Left ventricle myocardium inferior (tissue), 1 donor: ENCODE measurements around the gene NDE1. TPM values are rescaled to one million over a fixed set of nuclear protein-coding genes. Genes with fewer than 3 reads are reported as not detected.
A peak's percentile ranks its signal among the peaks of the same experiment; 100 is the strongest.

Experiments used
- DNase-seq: peaks from one replicate; pipeline ENCODE4 v3.0.0-alpha.2; 2020
- H3K27ac ChIP-seq: fragments of 200-600 bp; replicated peaks from 2 replicates; pipeline ENCODE4 v1.8.0; 2021
- H3K27me3 ChIP-seq: fragments of 200-600 bp; 2 replicates; pipeline ENCODE4 v1.8.0; 2021; ENCODE audit warnings: low read depth
- H3K36me3 ChIP-seq: fragments of 200-600 bp; 2 replicates; pipeline ENCODE4 v1.8.0; 2021
- H3K4me1 ChIP-seq: fragments of 200-600 bp; 2 replicates; pipeline ENCODE4 v1.8.0; 2021
- H3K4me3 ChIP-seq: fragments of 200-600 bp; 2 replicates; pipeline ENCODE4 v1.8.0; 2021; ENCODE audit warnings: mild to moderate bottlenecking, moderate library complexity
- H3K9me3 ChIP-seq: fragments of 200-600 bp; replicated peaks from 2 replicates; pipeline ENCODE4 v1.8.0; 2021
- CTCF ChIP-seq: fragments of 200-600 bp; IDR thresholded peaks from 2 replicates; pipeline ENCODE4 v1.8.0; 2021; ENCODE audit warnings: antibody characterized with exemption, mild to moderate bottlenecking, borderline replicate concordance
- intact Hi-C: fragments of 100-400 bp; cut with micrococcal nuclease; formaldehyde crosslinking; loops from one replicate; pipeline ENCODE4 v1.11.0; 2022
- total RNA-seq: library from RNA; stranded (reverse); fragmentation: NEBNext Ultra II Directional; extraction: Animal tissue kit (Norgen Biotek cat#: 25700); gene quantifications from one replicate; pipeline ENCODE4 v1.2.1, GENCODE V29; 2021
- donor health status: DM: no; HTN: yes; CAD: no; lungs with severe emphysema.

NDE1 gene
- total RNA-seq, 1 donor from 2014 or later, result 16.3 TPM

- intact Hi-C loops, result loop anchor here (10.0 kb wide), 1 partner anchor 60 kb away; the partner anchor contains the start of gene MARF1
- H3K27me3 ChIP-seq, result no peaks in the 10 kb centered on the region
- H3K9me3 ChIP-seq, result no peaks in the 10 kb centered on the region
- H3K4me1 ChIP-seq, result no peaks in the 10 kb centered on the region
- peaks cover 28% of the 10 kb centered on the region for H3K36me3 ChIP-seq
- peak; percentile 69 for DNase-seq
- no peak overlapping the region for H3K4me3 ChIP-seq
- TF ChIP-seq CTCF, result peak; percentile 86
- H3K27ac ChIP-seq, result no peak overlapping the region
Observed at GRCh38 chr16:15704545-15704987, 54.5 kb downstream of the NDE1 start.

GRCh38 chr16:15705064-15705565 lies 55.1 kb downstream of the NDE1 start:
- intact Hi-C loops, result loop anchor here (10.0 kb wide), 1 partner anchor 60 kb away; the partner anchor contains the start of gene MARF1
- no peaks in the 10 kb centered on the region for H3K9me3 ChIP-seq
- no peak for TF ChIP-seq CTCF
- no peak overlapping the region for H3K4me3 ChIP-seq
- H3K27ac ChIP-seq, result no peak overlapping the region
- peaks cover 23% of the 10 kb centered on the region for H3K36me3 ChIP-seq
- H3K4me1 ChIP-seq, result no peaks in the 10 kb centered on the region
- no peak for DNase-seq
- no peaks in the 10 kb centered on the region for H3K27me3 ChIP-seq

- no peak overlapping the region for H3K27ac ChIP-seq
- TF ChIP-seq CTCF, result no peak
- no peaks in the 10 kb centered on the region for H3K9me3 ChIP-seq
- no peaks in the 10 kb centered on the region for H3K4me1 ChIP-seq
- intact Hi-C loops, result loop anchor here (10.0 kb wide), 1 partner anchor 63 kb away; the partner anchor contains the start of gene MARF1
- H3K27me3 ChIP-seq, result no peaks in the 10 kb centered on the region
- no peak for DNase-seq
- peaks cover under 1% of the 10 kb centered on the region for H3K36me3 ChIP-seq
- no peak overlapping the region for H3K4me3 ChIP-seq
Observed at GRCh38 chr16:15707332-15707731, 57.3 kb downstream of the NDE1 start.

GRCh38 chr16:15708096-15708495 lies 58.1 kb downstream of the NDE1 start:
- intact Hi-C loops, result loop anchor here (10.0 kb wide), 1 partner anchor 63 kb away; the partner anchor contains the start of gene MARF1
- no peak overlapping the region for H3K27ac ChIP-seq

GRCh38 chr16:15708997-15709396 lies 59.0 kb downstream of the NDE1 start:
- no peak overlapping the region for H3K4me3 ChIP-seq
- H3K9me3 ChIP-seq, result no peaks in the 10 kb centered on the region
- H3K36me3 ChIP-seq, result no peaks in the 10 kb centered on the region
- H3K27ac ChIP-seq, result no peak overlapping the region
- no peak for DNase-seq
- no peak for TF ChIP-seq CTCF
- H3K27me3 ChIP-seq, result no peaks in the 10 kb centered on the region
- intact Hi-C loops, result loop anchor here (10.0 kb wide), 1 partner anchor 64 kb away; the partner anchor contains the start of gene MARF1
- H3K4me1 ChIP-seq, result no peaks in the 10 kb centered on the region

More at GRCh38 chr16:15708096-15708495, 58.1 kb downstream of the NDE1 start:
- DNase-seq, result no peak
- no peak overlapping the region for H3K4me3 ChIP-seq
- H3K27me3 ChIP-seq, result no peaks in the 10 kb centered on the region
- H3K9me3 ChIP-seq, result no peaks in the 10 kb centered on the region
- H3K4me1 ChIP-seq, result no peaks in the 10 kb centered on the region
- TF ChIP-seq CTCF, result no peak
- no peaks in the 10 kb centered on the region for H3K36me3 ChIP-seq
